Endothelial cell of umbilical vein (primary cell): ENCODE results near the gene ALDH1L2.

Source experiments
- EZH2 ChIP-seq: IDR thresholded peaks from 2 replicates; pipeline ENCODE4 v1.6.1; 2012; ENCODE audit warnings: borderline replicate concordance, low read depth, mild to moderate bottlenecking, moderate library complexity, low read length, inconsistent platforms; ENCODE audit not compliant: severe bottlenecking
- POLR2A ChIP-seq: IDR thresholded peaks from 2 replicates; pipeline ENCODE4 v1.6.1; 2012; ENCODE audit warnings: low read depth, mild to moderate bottlenecking, control low read depth, low read length
- TF ChIP-seq, protein P1 (sequence below): IDR thresholded peaks from 2 replicates; pipeline ENCODE4 v1.6.1; 2011; ENCODE audit not compliant: insufficient read depth, insufficient read length

DNA sequence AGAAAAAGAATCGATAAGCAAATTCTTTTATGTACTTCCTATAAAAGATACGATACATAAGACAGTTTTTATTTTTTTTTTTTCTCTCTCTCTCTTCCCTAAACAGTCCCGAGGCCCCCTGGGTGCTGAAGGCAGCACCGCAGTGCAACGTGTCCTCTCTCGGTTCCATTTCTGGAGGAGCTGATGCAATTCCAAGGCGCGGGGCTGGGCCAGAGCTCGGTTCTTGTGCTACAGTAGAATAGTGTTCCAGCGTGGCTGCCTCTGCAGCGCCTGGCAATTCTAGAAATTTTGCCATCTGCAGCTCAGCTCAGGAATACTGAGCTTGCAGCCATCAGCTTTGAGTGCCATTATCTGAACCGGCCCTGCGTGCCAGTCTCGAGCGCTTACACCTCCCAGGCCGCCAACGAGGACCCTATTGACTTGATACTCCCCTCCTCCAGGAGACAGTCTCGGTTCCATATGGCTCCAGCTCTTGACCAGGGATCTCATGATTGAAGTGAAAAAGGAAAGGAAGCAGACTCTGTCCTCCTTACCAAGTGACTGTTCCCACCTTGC is 630 bp downstream of the ALDH1L2 start:
- TF ChIP-seq, protein P1, sequence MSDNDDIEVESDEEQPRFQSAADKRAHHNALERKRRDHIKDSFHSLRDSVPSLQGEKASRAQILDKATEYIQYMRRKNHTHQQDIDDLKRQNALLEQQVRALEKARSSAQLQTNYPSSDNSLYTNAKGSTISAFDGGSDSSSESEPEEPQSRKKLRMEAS, result no peak
- no peak for TF ChIP-seq EZH2
- no peak for TF ChIP-seq POLR2A
